Subcutaneous abdominal adipose tissue (tissue), 5 donors: ENCODE results near the gene MBNL2.

Experiments used
- H3K27ac ChIP-seq: one replicate; pipeline ENCODE4 v1.7.0; 2013; ENCODE audit warnings: low read depth, mild to moderate bottlenecking, inconsistent platforms, low read length, moderate library complexity
- H3K27me3 ChIP-seq, 5 donors: one replicate each; pipeline ENCODE4 v1.7.0; 2013; ENCODE audit warnings: low read length in 5 of 5, inconsistent platforms in 1 of 5; ENCODE audit not compliant: control insufficient read depth in 5 of 5, insufficient read depth in 4 of 5
- H3K36me3 ChIP-seq, 5 donors: one replicate each; pipeline ENCODE4 v1.7.0; 2013; ENCODE audit warnings: low read length in 5 of 5; ENCODE audit not compliant: control insufficient read depth in 5 of 5, insufficient read depth in 5 of 5
- H3K4me1 ChIP-seq, 5 donors: one replicate each; pipeline ENCODE4 v1.7.0; 2013; ENCODE audit warnings: low read length in 5 of 5, mild to moderate bottlenecking in 3 of 5, moderate library complexity in 1 of 5; ENCODE audit not compliant: control insufficient read depth in 5 of 5, insufficient read depth in 5 of 5
- H3K4me3 ChIP-seq, 5 donors: one replicate each; pipeline ENCODE4 v1.7.0; 2013; ENCODE audit warnings: low read length in 5 of 5, low read depth in 1 of 5
- H3K9ac ChIP-seq, 5 donors: one replicate each; pipeline ENCODE4 v1.7.0; 2013; ENCODE audit warnings: low read length in 5 of 5, mild to moderate bottlenecking in 4 of 5, moderate library complexity in 3 of 5
- H3K9me3 ChIP-seq, 5 donors: one replicate each; pipeline ENCODE4 v1.7.0; 2013; ENCODE audit warnings: low read length in 5 of 5; ENCODE audit not compliant: control insufficient read depth in 5 of 5
- donor health status: healthy.
- donor health status: healthy.
- donor health status: healthy.
- donor health status: healthy.
- donor health status: healthy.

The MBNL2 gene

DNA sequence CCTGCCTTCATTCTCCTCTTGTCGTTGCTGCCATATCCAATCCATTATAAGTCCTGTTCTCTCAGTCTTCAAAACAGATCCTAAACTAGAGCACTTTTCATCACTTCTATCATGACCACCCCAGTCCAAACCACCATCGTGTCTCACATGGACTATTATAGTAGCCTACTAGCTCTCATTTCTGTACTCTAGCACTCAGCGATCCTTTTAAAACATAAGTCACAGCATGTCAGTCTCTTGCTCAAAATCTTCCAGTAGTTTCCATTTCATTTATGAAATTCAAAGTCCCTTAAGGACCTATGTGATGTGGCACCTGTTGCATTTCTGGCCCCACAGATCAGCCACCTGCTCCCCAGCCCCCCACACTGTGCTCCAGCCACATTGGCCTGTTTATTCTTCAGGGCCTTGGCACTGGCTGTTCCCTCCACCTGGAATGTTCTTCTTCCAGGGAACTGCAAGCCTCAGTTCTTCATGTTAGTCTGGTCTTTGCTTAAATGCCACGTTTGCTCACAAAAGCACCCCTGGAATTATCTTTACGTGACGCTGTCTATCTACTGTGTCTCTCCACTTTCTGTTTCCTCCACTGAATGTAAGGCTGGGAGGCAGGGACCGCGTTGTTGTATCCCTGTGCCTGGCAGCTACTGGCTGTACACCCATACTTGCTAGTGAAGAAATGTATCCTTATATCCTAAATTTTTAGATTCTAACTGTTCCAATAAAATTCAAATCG, 64.3 kb downstream of the MBNL2 start:
- H3K27ac ChIP-seq, result no peak overlapping the region
- no peaks in the 10 kb centered on the region for H3K27me3 ChIP-seq

DNA sequence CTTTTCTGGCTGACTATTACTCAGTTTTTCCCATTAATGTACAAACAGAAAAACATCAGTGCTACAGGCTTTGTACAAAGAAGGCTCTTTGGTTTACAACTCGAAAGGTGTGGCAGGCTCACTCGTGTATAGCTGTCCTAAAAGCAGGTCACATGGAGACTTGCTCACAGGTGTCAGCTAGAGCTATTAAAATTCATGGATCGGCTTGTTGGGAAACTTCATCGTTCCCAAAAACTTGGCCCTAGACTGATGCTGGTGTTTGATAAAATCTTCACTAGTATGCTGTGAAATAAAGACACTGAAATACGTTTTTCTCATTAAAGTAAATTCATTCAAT, 64.9 kb downstream of the MBNL2 start:
- H3K27ac ChIP-seq, result no peak overlapping the region
- H3K36me3 ChIP-seq, result peaks cover 0 to 4% (median 0%) of the 10 kb centered on the region in 5 donors
- no peak overlapping the region for H3K4me3 ChIP-seq
- H3K4me1 ChIP-seq, result peaks cover 0 to 24% (median 10%) of the 10 kb centered on the region in 5 donors
- no peak overlapping the region for H3K9ac ChIP-seq
- H3K9me3 ChIP-seq, result no peaks in the 10 kb centered on the region
- H3K27me3 ChIP-seq, result no peaks in the 10 kb centered on the region

More for the DNA sequence above, 64.3 kb downstream of the MBNL2 start:
- Histone ChIP-seq H3K9me3 (no peaks in the 10 kb centered on the region), H3K36me3 (peaks cover 0 to 4% (median 0%) of the 10 kb centered on the region in 5 donors), H3K9ac (no peak overlapping the region), H3K4me1 (peaks cover 0 to 24% (median 13%) of the 10 kb centered on the region in 5 donors), H3K4me3 (no peak overlapping the region)

DNA sequence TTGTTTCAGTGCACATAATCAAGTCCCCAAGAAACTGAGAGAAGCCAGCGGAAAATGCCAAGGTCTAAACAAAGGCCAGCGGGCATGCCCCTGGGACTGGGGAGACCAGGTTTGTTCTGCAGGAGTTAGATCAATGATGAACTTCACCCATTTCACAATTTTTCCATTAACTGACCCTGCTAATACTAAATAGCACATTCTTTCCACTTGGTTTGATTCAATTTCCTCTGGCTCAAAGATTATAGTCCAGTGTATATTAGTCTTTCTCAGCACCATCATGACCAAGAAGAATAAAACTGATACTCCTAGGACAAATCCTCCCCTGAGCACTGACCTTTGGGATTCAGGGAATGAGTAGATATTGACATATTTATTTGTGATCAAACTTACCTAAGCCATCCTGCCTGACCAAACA, 66.4 kb downstream of the MBNL2 start:
- H3K9me3 ChIP-seq, result no peaks in the 10 kb centered on the region
- no peak overlapping the region for H3K9ac ChIP-seq
- no peaks in the 10 kb centered on the region for H3K36me3 ChIP-seq
- H3K4me1 ChIP-seq, result peaks cover 0 to 17% (median 6%) of the 10 kb centered on the region in 5 donors
- no peak overlapping the region for H3K4me3 ChIP-seq
- no peak overlapping the region for H3K27ac ChIP-seq
- no peaks in the 10 kb centered on the region for H3K27me3 ChIP-seq

DNA sequence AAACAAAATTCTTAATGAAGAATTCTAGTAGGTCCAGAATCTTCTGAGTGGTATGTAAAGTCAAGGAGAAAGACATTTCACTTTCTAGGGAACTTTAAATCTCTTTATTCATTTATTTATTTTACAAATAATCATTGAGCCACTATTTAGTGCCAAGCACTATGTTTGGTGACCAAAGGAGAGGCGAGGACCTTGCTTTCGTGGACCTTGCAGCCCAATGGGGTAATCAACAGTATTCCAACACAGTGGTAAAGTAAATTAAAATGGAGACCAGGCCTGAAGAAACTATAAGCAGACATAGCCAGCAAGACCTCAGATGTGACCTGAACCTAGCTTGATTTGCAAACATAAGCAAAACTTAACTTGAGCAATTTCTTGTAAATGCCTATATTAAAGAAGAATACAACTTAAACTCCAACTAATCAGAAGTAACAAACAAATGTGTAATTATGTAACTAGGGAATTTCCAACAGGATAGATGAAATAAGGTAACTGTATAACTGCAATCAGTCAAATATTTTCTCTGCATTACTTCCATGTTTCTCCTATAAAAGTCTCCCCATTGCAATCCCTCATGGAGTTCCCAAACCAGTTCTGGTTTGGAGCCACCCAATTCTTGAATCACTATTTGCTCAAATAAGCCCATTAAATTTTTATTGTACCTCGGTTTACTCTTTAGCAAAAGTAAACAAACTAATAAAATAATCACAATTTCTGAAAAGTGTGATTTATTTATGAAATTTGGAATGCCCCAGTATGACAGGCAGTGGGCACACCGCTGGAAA, 67.6 kb downstream of the MBNL2 start:
- Histone ChIP-seq H3K9me3 (no peaks in the 10 kb centered on the region), H3K27ac (no peak overlapping the region), H3K27me3 (no peaks in the 10 kb centered on the region), H3K9ac (no peak overlapping the region), H3K36me3 (no peaks in the 10 kb centered on the region), H3K4me3 (no peak overlapping the region), H3K4me1 (peaks cover 0 to 13% (median 7%) of the 10 kb centered on the region in 5 donors)

DNA sequence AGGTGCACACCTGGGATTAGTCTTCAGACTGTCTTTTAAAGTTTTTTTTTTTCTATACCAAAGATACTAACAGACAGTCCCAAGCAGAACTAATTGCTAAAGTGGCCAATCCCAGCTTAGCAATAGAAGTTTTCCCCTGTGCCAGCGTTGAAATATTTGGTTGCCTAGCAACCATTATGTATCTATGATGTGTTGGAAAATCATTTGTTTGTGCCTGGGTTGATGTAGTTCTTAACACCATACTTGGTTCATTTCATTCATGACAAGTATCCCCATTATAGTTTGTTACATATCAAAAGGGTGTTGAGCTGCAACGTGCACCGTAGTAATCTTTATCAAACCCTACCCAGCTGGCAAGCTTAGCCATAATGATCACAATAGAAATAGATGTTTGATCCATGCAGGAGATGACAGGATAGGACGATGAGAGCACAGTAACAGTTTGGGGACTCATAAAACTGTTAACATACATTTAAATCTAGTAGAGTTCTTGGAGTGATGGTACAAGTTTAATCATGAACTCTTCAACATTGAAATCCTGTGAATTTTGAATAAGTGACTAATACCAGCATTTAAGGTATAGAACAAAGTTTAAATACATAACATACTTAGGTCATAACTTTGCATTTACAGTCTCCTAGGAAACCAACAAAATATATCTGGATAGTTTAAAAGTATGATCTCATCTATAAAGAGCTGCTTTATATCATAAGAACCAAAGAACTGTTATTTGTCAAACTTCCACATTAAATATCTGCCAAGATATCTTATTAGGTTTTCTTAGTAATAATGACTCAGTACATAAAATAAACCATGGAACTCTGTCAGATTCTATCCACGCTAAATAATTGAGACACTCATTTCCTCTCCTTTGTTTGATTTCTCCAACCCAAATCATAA, 73.4 kb downstream of the MBNL2 start:
- Histone ChIP-seq H3K4me3 (no peak overlapping the region), H3K4me1 (peaks cover 3 to 16% (median 13%) of the 10 kb centered on the region in 5 donors), H3K9me3 (no peaks in the 10 kb centered on the region), H3K36me3 (peaks cover 0 to 8% (median 6%) of the 10 kb centered on the region in 5 donors), H3K27ac (peak overlapping the region; percentile 11), H3K9ac (no peak overlapping the region), H3K27me3 (no peaks in the 10 kb centered on the region)

DNA sequence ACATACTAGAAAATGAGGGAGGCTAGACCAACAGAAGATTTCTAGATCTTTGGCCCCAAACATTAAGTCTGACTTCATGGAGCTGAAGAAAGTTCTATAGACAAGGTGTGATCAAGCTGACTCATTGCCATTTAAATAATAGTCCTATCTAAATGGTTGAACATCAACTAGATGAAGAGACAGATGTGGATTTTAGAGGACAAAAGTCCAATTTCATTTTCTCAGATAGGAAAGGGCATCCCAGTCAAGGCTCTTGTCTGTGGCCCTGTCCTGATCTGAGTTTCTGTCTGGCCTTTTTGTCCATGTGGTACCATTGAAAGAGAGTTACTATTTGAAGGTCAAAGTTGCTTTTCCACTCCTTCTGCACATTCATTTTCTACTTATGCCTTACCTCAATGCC, 74.6 kb downstream of the MBNL2 start:
- Histone ChIP-seq H3K27me3 (no peaks in the 10 kb centered on the region), H3K9me3 (no peaks in the 10 kb centered on the region), H3K36me3 (peaks cover 0 to 8% (median 6%) of the 10 kb centered on the region in 5 donors), H3K4me3 (no peak overlapping the region), H3K27ac (no peak overlapping the region), H3K4me1 (peaks cover 4 to 26% (median 20%) of the 10 kb centered on the region in 5 donors), H3K9ac (no peak overlapping the region)

DNA sequence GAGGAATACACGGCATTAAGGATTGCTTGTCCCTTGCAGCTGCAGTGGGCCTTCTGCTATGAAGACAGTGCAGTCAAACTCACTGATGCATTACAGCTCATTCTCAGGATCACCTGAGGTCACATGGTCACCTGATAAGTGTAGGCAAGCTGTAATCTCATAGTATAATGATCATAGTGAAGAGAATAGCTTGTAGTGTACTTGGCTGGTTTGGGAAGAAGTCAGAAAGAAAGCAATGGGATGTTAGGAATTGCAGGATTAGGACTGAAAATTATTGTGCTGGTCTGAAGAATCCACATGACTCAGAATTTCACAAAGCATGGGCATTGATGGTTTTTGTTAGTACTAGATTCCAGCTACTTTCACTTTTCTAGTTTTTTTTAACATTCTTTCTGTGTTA, 76.7 kb downstream of the MBNL2 start:
- Histone ChIP-seq H3K36me3 (peaks cover 0 to 8% (median 6%) of the 10 kb centered on the region in 5 donors), H3K27me3 (no peaks in the 10 kb centered on the region), H3K4me3 (no peak overlapping the region), H3K4me1 (peaks cover 6 to 44% (median 35%) of the 10 kb centered on the region in 5 donors), H3K9me3 (no peaks in the 10 kb centered on the region), H3K9ac (no peak overlapping the region), H3K27ac (no peak overlapping the region)

DNA sequence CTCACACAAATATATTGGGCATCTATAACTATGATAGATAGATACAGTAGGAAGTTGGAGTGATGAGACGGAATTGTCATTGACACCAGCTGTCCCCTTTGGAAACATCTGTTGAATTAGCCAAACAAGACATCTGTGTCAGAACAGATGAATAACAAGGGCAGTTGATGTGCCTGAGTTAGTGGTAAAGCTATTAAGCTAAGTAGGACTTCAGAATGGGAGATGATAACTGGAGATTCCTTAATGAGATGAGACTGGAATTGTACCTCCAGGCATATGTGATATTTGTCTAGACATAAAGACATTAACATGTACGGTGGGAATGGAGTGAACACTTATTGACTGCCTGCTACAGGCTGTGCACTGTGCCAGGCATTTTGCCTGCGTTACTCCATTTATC, 78.7 kb downstream of the MBNL2 start:
- no peak overlapping the region for H3K4me3 ChIP-seq
- H3K9me3 ChIP-seq, result no peaks in the 10 kb centered on the region
- H3K9ac ChIP-seq, result no peak overlapping the region
- peaks cover 0 to 8% (median 6%) of the 10 kb centered on the region in 5 donors for H3K36me3 ChIP-seq
- H3K27ac ChIP-seq, result no peak overlapping the region
- H3K4me1 ChIP-seq, result peaks cover 6 to 33% (median 23%) of the 10 kb centered on the region in 5 donors
- H3K27me3 ChIP-seq, result no peaks in the 10 kb centered on the region

DNA sequence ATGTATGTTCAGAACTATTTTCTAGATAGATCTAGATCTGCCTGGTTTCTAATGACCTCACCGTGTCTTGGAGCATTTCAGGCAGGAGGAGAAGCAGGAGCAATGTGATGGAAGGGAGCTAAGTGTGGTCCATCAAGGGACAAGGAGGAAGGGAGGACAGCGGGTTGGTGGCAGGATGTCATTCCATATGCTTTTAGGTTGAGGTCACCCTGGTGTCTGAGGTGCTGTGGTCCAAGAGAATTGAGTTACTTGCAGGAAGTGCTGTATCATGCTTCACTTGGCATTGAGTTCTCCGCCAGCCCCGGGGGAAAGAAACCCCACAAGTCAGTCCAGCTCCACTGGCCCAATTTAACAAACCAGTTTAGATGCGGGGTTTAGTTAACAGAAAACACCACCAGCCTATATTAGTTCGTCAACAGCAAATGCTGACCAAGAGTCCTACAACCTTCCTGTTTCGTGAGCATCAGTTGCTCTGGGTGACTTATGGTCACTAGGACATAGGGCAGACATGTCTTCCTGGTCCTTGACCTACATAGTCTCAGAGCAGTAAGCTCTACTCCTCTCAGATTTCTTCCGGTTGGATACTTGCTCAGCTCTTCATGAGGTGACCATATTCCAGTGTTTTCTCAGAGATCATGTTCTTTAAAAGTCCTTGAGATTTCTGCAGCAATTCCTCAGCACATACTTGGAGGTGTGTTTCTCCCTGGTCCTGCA, 79.4 kb downstream of the MBNL2 start:
- Histone ChIP-seq H3K4me3 (no peak overlapping the region), H3K4me1 (peaks cover 6 to 40% (median 30%) of the 10 kb centered on the region in 5 donors), H3K27ac (peak overlapping the region; percentile 21), H3K27me3 (no peaks in the 10 kb centered on the region), H3K9ac (no peak overlapping the region), H3K36me3 (peaks cover 0 to 8% (median 6%) of the 10 kb centered on the region in 5 donors), H3K9me3 (no peaks in the 10 kb centered on the region)
